ENCODE measurements around the gene KRTAP29-1. TPM values are rescaled to one million over a fixed set of nuclear protein-coding genes. Genes with fewer than 3 reads are reported as not detected.

Gene KRTAP29-1
- total RNA-seq, 1 donor from 2014 or later: not detected

DNA sequence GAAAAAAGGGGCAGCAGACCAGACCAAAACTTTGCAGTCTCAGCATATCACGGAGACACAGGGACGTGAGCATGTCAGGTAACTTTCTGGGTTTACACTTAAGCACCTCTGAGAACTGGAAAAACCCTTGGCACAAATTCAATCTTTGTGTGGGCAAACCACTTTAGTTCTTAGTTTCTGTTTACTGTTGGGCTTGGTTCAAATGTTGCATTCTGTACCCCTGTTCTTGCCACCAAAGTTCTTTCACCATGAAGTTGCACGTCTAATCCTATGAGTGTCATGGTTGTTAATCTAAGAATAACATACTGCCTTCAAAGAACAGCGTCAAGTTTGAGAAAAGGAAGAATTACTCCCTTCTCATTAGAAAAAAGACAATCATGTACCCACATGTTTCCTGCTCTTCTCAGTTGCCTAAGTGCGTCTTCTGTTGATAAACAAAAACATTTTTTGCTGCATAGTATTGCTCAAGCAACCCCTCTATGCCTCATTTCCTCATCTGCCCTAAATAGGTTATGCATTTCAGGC lies 36.4 kb upstream of the KRTAP29-1 start:
- Mint-ChIP-seq H3K27ac (ENCODE audit: unreplicated experiment) (no peak overlapping the region), H3K27me3 (ENCODE audit: low read depth) (no peaks in the 10 kb centered on the region)

DNA sequence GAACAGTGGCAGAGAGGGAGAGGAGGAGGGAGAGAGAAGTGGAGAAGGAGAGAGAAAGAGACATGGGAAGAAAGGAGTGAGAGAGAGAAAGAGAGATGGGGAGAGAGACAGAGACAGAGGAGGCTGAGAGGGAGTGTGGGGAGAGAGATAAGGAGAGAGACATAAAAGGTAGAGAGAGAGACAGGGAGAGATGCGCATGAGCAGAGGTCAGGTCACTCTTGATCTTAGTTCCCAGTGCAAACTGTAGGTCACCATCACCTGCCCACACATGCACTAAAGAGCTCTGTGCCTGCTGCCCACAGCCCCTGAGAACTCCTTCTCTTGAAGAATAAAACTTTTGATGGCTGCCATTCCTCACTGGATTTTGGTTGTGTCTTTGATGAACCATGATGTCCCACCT lies 33.1 kb upstream of the KRTAP29-1 start:
- H3K27ac Mint-ChIP-seq (ENCODE audit: unreplicated experiment): no peak overlapping the region
- no peaks in the 10 kb centered on the region for H3K27me3 Mint-ChIP-seq (ENCODE audit: low read depth)
- H3K4me3 Mint-ChIP-seq: no peak overlapping the region
- peaks cover 8% of the 10 kb centered on the region for H3K4me1 Mint-ChIP-seq
- no peak for DNase-seq (ENCODE audit: low read depth, low spot score)
- no peaks in the 10 kb centered on the region for H3K9me3 Mint-ChIP-seq
- H3K36me3 Mint-ChIP-seq (ENCODE audit: low read depth): no peaks in the 10 kb centered on the region
- TF ChIP-seq, protein P1, sequence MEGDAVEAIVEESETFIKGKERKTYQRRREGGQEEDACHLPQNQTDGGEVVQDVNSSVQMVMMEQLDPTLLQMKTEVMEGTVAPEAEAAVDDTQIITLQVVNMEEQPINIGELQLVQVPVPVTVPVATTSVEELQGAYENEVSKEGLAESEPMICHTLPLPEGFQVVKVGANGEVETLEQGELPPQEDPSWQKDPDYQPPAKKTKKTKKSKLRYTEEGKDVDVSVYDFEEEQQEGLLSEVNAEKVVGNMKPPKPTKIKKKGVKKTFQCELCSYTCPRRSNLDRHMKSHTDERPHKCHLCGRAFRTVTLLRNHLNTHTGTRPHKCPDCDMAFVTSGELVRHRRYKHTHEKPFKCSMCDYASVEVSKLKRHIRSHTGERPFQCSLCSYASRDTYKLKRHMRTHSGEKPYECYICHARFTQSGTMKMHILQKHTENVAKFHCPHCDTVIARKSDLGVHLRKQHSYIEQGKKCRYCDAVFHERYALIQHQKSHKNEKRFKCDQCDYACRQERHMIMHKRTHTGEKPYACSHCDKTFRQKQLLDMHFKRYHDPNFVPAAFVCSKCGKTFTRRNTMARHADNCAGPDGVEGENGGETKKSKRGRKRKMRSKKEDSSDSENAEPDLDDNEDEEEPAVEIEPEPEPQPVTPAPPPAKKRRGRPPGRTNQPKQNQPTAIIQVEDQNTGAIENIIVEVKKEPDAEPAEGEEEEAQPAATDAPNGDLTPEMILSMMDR (conservative IDR thresholded peaks at IDR 0.05): no peak

More for the DNA sequence above, 36.4 kb upstream of the KRTAP29-1 start:
- TF ChIP-seq, protein P1 (conservative IDR thresholded peaks at IDR 0.05): no peak
- DNase-seq (ENCODE audit: low read depth, low spot score): no peak
- Mint-ChIP-seq H3K9me3 (peaks cover 6% of the 10 kb centered on the region), H3K4me3 (no peak overlapping the region), H3K4me1 (peaks cover 25% of the 10 kb centered on the region), H3K36me3 (ENCODE audit: low read depth) (peaks cover 12% of the 10 kb centered on the region)

DNA sequence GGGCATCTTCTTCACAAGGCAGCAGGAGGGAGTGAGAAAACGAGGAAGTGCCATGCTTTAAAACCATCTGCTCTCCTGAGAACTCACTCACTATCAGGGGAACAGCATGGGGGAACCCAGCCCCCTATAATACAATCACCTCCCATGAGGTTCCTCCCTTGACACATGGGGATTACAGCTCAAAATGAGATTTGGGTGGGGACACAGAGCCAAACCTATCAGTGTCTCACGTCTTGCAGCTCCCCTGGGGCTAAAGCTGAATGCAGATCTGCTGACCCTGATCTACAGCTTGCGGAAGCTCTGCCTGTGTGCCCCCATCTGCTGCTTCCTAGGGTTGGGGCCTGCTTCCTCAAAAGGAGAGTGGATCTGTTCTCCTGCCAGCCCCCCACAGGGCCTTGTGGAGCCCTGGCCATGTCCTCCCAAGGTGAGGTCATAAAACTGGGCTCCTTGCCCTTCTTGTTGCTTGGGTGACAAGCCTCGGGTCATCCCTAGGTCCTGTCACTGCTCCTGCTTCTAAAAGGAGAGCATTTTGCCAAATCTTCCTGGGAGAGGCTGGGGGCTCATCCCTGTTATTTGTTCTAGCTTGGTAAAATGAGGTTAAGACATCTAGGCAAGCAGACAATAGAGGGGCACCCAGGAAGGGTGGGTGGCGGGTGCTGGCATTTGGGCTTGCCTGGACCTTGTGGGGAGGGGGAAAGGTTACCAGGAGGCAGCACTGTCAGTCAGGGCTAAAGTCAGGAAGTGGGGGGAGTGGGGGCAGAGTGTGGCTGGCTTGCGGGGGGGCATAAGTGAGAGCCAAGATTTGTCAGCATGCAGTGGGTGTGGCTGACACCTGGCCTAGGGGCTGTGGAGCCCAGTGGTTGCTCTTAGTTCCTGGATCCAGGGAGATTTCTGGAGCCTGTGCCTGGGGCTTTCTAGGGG lies 32.0 kb upstream of the KRTAP29-1 start:
- no peak overlapping the region for H3K27ac Mint-ChIP-seq (ENCODE audit: unreplicated experiment)
- DNase-seq (ENCODE audit: low read depth, low spot score): no peak
- H3K9me3 Mint-ChIP-seq: no peaks in the 10 kb centered on the region
- TF ChIP-seq, protein P1 (conservative IDR thresholded peaks at IDR 0.05): no peak
- no peaks in the 10 kb centered on the region for H3K36me3 Mint-ChIP-seq (ENCODE audit: low read depth)
- no peak overlapping the region for H3K4me3 Mint-ChIP-seq
- H3K4me1 Mint-ChIP-seq: no peaks in the 10 kb centered on the region
- no peaks in the 10 kb centered on the region for H3K27me3 Mint-ChIP-seq (ENCODE audit: low read depth)

DNA sequence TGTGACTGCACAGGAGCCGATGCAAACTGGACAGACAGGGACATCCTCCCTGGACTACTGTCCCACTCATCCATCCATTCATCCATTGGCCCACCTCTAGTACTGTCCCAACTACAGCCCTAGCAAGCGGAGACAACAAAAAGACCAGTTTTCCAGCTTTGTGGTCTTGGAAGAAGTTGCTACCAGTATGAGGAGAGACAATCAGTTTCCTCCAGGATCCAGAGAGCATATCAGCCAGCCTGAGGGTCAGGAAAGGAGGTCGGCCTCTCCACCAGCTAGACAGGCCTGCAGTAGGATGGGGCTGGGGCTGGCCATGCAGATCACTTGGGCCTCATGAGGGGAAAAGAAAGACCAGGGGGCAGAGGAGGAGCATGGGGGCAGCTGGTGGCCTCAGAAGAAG lies 31.2 kb upstream of the KRTAP29-1 start:
- no peaks in the 10 kb centered on the region for H3K4me1 Mint-ChIP-seq
- H3K36me3 Mint-ChIP-seq (ENCODE audit: low read depth): no peaks in the 10 kb centered on the region
- no peak overlapping the region for H3K4me3 Mint-ChIP-seq
- DNase-seq (ENCODE audit: low read depth, low spot score): no peak
- no peaks in the 10 kb centered on the region for H3K27me3 Mint-ChIP-seq (ENCODE audit: low read depth)
- TF ChIP-seq, protein P1 (conservative IDR thresholded peaks at IDR 0.05): no peak
- H3K27ac Mint-ChIP-seq (ENCODE audit: unreplicated experiment): no peak overlapping the region
- H3K9me3 Mint-ChIP-seq: no peaks in the 10 kb centered on the region

DNA sequence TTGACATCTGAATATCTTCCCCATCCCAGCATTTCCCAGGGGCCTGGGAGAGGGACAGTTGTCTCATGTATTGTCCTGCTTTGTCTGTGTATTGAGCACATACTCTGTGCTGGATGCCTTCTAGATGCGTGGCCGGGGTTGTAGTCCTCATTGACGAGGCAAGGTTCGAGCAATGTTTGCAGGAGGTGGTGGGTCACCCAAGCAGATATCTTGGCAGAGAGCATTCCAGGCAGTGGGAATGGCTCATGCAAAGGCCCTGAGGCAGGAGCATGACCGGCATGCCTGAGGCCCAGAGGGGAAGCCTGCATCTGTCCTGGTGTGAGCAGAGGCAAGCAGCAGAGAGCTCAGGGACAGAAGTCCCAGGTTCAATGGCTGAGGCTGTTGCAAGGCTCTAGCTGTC lies 30.4 kb upstream of the KRTAP29-1 start:
- no peak overlapping the region for H3K4me3 Mint-ChIP-seq
- H3K36me3 Mint-ChIP-seq (ENCODE audit: low read depth): no peaks in the 10 kb centered on the region
- no peaks in the 10 kb centered on the region for H3K27me3 Mint-ChIP-seq (ENCODE audit: low read depth)
- TF ChIP-seq, protein P1 (conservative IDR thresholded peaks at IDR 0.05): no peak
- no peaks in the 10 kb centered on the region for H3K9me3 Mint-ChIP-seq
- H3K27ac Mint-ChIP-seq (ENCODE audit: unreplicated experiment): no peak overlapping the region
- H3K4me1 Mint-ChIP-seq: no peaks in the 10 kb centered on the region
- no peak for DNase-seq (ENCODE audit: low read depth, low spot score)
